HG02623 (cell line): ENCODE data around the gene CTNNBL1.
A peak's percentile ranks its signal among the peaks of the same experiment; 100 is the strongest.
"Not testable (repeated sequence)": the region's sequence is repeated elsewhere in the genome, so short reads cannot be mapped to it uniquely, and the experiment has no call there.

ENCODE experiments used
- ATAC-seq: cut with Tn5 transposase; IDR thresholded peaks from one replicate; pipeline ENCODE4 v1.9.1; 2021; ENCODE audit warnings: moderate library complexity; ENCODE audit not compliant: unreplicated experiment

CTNNBL1 gene

GRCh38 chr20:37848706-37849105, 154.9 kb downstream of the CTNNBL1 start:
- ATAC-seq, result no peak

DNA sequence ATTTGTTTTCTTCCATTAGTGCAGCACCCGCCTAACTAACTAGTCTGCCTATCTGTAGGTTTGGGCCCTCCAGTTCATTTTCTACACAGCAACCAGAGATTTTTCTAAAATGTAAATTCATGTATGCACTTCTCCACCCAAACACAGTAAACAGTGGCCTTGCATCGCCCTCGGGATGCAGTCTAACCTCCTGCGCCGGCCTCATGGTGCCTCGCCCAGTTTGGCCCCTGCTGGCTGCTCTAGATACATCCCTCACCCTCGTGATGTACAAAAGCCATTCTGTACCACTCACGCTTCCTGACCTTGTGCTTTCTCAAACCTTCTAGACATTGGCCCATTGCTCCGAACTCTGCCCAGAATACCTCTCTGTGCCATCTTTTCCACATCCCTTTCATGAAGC, 155.3 kb downstream of the CTNNBL1 start:
- ATAC-seq, result no peak

GRCh38 chr20:37849566-37849965, 155.7 kb downstream of the CTNNBL1 start:
- no peak for ATAC-seq

DNA sequence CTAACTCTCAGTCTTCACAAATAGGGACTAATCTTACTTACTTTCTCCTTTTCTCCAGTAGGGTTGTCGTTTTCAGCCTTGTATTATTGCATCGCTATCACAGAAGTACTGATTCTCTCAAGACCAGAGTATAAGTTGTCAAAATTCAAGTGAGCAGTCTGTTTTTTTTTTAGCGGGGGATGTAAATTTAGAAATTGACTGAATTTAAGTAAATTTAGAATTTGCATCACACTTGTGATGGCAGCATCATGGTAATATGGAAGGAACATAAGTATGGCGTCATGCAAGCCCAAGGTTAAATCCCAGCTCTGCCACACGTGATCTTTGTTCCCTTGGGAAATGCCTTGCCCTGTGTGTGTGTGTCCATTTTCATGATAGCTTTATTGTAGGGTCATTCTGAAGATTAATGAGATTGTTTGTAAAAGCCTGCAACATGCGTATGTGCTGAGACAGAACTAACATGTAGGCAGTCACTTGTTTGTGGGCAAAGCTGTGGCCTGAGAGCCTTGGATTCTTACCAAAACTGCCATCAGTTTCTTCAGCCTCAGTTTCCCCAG, 156.3 kb downstream of the CTNNBL1 start:
- no peak for ATAC-seq

DNA sequence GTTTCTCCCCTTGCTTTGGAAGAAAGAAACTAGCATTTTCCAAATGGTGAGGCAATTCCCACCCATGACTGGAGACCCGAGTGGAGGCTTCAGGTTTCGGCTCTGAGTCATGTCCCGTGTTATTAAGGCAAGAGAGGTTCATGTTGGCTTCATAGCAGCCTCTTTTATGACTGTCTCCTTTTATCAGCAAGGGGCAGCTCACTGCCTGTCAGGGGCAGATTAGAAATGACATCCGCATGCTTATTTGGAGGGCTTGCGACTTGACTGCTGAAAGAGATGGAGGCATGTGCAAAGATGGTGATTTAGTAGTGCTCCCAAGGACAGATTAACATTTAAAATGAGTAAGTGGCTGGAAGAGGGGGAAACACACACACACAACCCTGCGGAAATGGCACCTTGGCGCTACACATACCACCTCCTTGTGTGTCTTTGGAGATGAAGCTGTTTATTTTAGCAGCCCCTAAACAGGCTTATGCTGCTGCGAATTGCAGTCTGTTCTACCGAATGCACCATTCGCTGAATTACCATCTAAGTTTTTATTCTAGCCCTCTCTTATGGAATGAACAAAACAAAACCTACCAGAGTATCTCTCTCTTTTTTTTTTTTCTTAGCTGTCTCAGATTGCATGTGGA, 157.0 kb downstream of the CTNNBL1 start:
- ATAC-seq, result no peak

DNA sequence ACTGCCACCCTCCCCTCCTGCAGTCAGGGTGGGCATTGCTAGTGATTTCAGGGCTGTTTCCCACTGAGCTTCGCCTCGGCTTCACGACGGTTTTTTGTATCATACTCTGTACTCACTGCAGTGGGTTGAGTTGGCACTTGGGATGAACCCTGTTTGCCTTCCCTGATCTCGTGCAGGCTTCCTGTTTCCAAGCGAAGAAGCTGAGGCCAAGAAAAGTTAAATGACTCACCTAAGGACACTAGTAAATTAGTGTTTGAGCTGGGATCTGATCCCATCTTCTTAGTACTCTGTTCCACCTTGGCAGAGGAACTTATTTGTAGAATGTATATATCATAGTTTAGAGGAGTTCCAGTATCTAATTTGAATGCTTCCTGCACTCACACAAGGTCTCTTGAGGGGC, 158.8 kb downstream of the CTNNBL1 start:
- no peak for ATAC-seq

DNA sequence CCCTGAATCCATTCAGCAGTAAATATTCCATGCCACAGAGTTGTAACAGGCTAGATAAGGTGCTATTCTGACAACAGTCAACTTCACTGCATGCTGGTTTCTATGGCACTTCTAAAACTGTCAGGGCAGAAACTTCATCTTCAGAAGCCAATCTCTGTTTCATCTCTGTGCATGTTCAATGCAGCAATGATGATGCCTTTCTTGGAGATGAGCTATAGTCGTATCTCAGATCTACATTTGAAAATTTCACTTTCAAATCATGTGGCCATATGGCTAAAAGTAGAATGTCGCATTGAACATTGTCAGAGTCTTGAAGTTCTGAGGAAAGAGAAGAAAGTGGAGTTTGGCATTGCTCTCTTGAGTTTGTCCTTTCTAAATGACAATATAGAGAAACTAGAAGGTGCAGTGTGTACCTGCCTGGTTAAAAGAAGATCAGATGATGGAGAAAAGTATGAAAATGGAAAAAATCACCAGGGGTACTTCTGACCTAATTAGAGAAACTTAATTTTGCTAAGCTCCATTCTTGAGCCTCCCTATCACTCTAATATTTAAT, 160.1 kb downstream of the CTNNBL1 start:
- peak; percentile 38 for ATAC-seq

- not testable (repeated sequence) for ATAC-seq
Observed at GRCh38 chr20:37856034-37856433, 162.2 kb downstream of the CTNNBL1 start.

- ATAC-seq, result no peak
Observed at GRCh38 chr20:37856932-37857660, 163.3 kb downstream of the CTNNBL1 start.

DNA sequence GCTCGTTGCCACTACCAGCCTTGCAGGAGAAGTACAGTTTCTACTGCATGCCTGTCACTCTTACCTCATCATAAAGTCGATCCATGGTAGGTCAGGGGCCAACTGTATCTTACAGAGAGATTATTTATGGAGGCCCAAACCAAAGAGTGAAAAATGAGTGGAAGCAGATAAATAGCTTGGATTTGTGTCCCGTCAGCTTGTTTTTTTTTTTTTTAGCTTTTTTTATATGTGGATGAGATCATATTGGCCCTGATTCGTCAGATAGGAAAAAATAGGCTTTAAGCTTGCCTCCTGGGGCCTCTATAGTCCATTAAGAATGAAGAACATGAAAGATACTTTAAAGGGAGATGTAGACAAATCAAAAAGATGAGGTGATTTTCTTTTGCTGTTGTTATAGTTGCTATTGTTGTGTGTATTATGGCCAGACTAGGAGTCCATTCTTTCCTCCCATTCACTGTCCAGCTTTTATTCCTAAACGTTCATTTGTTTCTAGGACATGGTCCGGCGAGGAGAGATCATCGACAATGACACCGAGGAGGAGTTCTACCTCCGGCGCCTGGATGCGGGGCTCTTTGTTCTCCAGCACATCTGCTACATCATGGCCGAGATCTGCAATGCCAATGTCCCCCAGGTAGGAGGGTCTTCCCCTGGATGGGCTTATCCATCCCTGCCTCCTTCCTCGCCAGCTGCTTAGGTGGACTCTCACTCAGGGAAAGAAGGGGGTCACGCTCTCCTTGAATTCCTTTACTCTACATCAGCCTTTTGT, 165.8 kb downstream of the CTNNBL1 start:
- ATAC-seq, result no peak

- ATAC-seq, result no peak
Observed at GRCh38 chr20:37863289-37863688, 169.5 kb downstream of the CTNNBL1 start.

DNA sequence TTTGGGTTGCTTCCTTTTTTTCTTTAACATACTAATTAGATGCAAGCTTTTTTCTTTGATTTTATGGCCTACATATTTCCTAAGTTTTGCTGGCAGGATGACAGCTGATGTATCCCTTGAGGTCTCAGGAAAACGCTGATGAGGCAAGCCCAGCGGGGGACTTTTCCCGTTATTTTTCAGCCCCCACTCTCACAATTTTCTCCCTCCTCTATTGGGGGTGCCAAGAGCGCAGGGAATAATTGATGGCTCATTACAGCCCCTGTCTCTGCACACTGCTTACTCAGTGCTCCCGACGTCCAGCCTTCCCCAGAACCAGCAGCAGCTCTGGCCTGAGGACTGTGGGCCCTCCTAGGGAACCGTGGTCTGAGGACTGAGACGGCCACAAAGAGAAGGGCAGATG, 170.5 kb downstream of the CTNNBL1 start:
- ATAC-seq, result no peak

DNA sequence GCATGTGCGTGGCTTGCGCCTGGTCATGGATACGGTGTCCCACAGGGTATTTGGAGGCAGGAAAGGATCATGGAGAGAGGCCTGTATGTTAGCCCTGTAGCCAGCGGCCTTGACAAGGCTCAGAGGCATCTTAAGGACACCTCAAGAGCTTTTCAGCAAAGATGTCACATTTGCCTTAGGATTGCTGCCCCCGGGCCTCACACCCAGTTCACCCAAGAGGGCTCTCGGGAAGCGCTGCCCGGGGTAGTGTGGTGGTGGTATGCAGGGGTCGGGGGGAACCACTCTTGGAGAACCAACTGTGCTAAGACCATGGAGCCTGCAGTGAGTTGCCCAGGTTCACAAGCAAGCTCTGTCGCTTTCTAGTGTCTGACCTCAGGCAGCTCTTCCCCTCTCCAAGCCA, 172.2 kb downstream of the CTNNBL1 start:
- ATAC-seq, result no peak

DNA sequence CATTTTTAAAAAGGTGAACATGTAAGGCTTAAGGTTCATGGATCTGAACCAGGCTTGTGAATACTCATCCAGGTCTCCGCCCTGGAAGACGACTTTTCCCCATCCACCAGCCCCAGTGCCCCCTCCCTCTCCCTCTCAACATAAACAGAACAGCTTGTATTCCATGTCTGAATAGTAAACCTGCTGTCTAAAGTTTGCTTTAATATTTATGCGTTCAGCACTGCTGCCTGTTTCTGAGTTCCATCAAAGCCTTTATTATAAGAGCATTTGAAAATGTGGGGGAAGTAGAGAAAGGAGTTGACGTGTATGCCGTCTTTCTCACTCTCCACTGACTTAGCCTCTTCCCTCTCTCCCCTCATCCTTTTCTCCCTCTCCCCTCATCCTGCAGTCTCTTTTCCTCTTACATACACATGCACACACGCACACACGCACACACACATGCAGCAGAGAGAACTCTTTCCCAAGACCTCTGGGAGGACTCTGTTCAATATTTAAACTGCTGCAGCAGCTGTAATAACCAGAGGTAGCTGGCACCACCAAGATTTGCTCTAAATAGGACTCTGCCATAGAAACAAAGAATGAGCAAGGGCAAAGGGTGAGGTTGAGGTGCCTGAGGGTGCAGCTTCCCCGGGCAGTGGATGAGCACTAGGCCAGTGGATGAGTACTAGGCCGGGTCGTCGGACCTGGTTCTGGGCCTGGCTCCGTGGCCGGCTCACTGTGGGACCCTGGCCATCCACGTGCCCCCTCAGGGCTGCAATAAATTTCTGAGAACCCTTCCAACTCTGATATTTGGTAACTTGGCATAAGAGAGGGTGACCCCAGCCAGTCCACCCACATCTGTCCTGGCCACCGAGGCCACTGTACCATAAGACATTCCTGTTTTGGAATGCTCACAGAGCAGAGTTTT, 173.7 kb downstream of the CTNNBL1 start:
- ATAC-seq, result no peak

DNA sequence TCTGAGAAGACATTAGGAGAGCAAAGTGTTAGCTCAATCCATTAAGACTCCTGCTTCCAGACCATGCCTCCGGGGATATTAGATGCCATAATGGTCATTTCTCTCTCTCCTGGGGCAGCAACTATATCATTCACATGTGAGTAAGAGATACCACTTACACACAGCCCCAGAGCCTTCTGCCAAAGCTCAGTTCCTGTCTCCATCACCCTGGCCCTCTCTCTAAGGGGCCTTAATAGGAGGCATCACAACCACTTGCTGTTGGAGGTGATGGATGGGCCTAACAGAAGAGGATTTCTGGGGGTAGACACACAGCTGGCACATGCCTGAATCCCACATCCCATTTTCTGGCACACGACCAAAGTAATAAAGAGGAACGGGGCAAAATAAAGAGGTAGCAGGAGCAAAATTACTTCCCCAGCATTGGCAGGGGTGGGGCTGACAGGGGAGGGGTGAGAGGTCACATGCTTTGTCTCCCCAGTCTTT, 175.1 kb downstream of the CTNNBL1 start:
- no peak for ATAC-seq

DNA sequence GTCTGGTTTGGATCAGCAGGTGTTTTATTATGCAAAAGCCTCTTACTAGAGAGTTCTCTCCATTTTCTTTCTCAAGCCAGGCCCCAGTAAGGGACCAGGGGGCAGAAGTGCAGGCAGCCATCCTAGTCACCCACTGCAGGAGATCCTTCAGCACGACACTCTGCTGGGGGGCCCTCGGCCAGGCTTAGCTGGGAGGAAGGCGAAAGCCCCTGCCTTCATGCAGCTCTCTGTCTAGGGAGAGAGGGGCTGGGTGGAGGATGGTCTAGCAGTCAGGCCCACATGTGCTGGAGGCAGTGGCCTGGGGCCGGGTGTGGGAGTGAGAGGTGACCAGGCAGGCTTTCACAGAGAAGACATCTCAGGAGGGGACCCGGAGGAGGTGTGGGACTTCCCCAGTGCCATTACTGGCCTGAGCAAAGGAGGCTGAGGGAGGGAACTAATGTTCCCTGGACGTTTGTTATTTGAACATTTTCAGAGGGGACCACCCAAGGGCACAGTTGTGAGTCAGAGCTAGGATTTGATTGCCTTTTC, 175.6 kb downstream of the CTNNBL1 start:
- no peak for ATAC-seq

- ATAC-seq, result no peak
Observed at GRCh38 chr20:37870294-37870693, 176.5 kb downstream of the CTNNBL1 start.

DNA sequence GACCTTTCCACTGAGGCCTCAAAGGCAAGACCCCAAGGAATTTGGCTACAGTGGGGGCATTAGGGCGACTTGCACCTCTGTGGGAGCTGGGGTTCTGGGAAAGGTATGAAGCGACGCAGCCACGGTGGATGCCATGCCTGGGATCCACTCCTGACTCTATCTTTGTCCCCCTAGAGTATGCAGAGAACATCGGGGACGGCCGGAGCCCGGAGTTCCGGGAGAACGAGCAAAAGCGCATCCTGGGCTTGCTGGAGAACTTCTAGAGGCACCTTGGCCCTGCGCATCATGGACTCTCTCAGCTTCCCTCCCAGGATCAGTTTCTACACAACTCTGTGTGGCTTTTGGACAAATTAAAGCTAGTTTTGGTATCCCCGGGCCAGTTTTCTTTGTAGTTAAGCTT, 177.9 kb downstream of the CTNNBL1 start:
- ATAC-seq, result no peak

- no peak for ATAC-seq
Observed at GRCh38 chr20:37872161-37872560, 178.3 kb downstream of the CTNNBL1 start.

GRCh38 chr20:37873884-37874283, 180.1 kb downstream of the CTNNBL1 start:
- no peak for ATAC-seq
